NCI-H524 (cell line): ENCODE measurements around the gene LILRB5.
"Not testable (repeated sequence)": the region's sequence is repeated elsewhere in the genome, so short reads cannot be mapped to it uniquely, and the experiment has no call there.

Experiments
- DNase-seq, 2 experiments: peaks; one replicate each; lab custom pipeline; 2025; lab: John Stamatoyannopoulos, UW

LILRB5 gene

DNA sequence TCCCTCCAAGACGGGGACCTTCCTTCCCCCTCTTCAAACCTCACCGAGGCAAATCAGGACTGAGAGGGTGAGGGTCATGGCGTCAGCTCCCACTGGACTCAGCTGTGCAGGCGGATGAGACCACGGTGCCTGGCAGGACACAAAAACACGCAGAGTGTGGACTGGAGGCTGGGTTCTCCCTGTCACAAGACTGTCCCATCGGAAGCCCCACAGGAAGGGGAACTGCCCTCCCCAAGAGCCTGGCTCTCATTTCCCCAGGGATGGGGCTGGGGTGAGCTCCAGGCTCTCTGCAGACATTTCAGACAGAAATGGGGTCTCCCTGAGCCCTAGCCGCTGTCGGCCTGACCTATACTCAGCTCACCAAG lies at the start of gene LILRB5:
Gene LILRB5, minus strand, starts transcription at position 158 of the 365 bp plus-strand sequence. Its CDS starts 80 bp downstream, at position 78.
- no peak for DNase-seq

DNA sequence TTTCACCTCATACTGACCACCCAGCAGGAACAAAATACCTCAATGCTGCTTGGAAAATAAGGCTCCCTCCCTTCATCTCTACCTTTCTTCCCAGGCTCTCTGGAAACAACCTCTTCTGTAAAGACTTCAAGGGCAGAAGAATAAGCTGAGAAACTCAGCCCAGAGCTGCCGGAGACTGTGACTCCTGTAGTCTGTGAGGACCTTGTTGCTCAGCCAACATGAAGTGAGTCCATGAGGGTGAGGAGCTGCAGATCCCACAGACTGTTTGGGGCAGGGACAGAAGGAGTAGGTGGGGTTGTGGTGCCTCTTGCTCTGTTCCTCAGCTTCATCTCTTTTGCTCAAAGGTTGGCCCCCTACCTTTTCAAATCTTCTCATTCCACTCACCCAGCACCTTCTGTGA lies 48.1 kb upstream of the LILRB5 start:
- no peak for DNase-seq

DNA sequence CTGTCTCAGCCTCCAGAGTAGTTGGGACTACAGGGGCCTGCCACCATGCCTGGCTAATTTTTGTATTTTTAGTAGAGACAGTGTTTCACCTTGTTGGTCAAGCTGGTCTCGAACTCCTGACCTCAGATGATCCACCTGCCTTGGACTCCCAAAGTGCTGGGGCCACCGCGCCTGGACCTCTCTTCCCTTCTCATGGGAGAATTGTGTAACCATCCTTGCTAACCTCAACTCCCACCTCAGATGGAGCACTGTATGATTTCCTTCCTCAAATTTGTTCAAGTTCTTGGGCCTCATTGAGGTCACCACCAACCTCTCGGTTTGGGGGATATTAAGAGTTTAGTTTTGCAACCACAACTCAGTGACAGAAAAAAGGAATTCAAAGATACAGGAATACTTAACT lies 45.2 kb upstream of the LILRB5 start:
- no peak for DNase-seq

- DNase-seq, result no peak
Measured at GRCh38 chr19:54299515-54299914, 42.4 kb upstream of the LILRB5 start.

- no peak for DNase-seq
Measured at GRCh38 chr19:54299126-54299498, 42.0 kb upstream of the LILRB5 start.

DNA sequence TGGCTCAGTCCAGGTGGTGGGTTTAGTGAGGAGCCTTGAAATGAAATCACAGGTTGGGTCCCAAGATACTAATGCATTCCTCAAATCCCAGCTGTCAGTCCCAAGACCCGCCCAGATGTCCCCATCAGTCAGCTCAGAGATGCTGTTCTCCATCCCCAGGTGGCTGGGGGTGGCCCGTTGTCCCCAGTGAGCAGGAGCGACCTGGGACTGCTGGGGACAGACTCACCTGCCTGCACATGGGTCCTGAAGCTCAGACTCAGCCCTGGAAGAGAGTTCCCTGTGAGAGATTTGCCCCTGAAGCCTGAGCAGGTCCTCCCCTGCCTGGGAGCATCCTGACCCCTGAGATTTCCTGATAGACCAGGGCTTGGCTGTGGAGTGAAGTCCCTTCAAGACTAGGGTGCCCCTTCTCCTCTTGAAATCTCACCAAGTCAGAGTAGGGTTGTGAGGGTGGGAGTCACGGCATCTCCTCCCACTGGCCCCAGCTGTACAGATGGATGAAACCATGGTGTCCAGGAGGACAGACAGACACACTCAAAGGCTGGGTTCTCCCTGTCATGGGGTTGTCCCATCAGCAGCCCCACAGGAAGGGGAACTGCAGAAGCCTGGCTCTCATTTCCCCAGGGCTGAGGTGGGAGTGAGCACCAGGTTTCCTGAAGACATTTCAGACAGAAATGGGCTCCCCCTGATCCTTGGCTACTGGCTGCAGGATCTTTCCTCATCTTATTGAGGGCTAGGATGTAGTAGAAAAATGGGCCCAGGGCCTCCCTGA lies 41.5 kb upstream of the LILRB5 start:
- DNase-seq, result no peak

- DNase-seq, result no peak
Measured at GRCh38 chr19:54297759-54298305, 40.8 kb upstream of the LILRB5 start.

- no peak for DNase-seq
Measured at GRCh38 chr19:54294539-54294938, 37.5 kb upstream of the LILRB5 start.

- DNase-seq, result not testable (repeated sequence)
Measured at GRCh38 chr19:54289160-54289559, 32.1 kb upstream of the LILRB5 start.

DNA sequence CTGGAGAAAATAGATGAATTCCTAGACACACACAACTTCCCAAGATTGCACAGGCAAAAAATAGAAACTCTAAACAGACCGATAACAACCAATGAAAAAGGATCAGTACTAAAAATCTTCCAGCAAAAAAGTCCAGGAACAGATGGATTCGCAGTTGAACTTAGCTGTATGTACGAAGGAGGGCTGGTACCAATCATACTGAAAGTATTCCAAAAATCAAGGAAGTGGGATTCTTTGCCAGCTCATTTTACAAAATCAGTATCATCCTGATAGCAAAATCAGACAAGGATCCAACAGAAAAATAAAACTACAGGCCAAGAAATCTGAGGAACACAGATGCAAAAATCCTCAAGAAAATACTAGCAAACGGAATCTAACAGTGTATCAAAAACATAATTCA lies 30.4 kb upstream of the LILRB5 start:
- DNase-seq, result no peak

DNA sequence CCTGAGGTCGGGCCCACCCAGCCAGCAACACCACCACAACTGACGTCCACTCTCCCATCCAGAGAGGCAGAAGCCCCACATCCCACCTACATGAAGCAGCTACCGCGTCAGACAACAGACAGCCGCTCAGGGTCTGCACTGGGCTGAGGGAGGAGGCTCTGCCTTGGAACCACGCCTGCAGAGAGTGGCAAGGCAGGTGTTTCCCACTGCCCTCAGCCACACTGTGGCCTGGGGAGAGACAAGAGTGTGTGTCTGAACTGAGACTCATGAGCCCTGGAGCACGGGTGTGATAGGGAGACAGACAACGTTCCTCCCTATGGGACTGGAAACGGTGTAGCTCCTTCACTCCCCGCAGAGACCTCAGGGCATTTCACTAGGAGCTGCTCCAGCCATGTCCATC lies 29.2 kb upstream of the LILRB5 start:
- not testable (repeated sequence) for DNase-seq

DNA sequence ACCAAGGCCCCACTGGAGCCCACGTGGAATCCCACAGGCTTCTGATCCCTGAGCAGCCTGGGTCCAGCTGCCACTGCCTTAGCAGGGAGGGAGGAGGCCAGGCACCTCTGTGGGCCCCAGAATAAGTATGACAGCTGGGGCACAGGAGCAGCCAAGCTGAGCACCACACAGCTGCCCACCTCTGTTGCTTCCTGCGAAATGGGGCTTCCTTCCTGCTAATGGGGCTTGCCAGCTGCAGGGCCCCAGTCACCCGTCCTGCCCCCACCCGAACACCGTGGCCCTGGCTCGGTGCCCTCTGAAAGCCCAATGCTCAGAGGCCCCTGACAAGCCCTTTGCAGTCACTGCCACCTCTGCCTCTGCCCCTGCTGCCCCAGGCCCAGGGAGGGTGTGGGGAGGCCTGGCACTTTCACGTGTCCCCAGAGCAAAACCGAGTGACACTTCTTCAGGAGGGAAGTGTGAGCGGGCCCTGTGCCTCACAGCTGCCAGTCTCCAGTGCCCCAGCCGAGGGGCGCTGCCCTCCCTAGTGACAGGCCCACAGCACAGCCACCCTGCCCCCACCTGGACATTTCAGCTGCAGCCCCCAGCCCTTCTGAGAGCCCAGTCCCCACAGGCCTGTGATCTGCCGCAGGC lies 28.5 kb upstream of the LILRB5 start:
- DNase-seq, result not testable (repeated sequence)

- DNase-seq, result no peak
Measured at GRCh38 chr19:54282686-54283470, 25.8 kb upstream of the LILRB5 start.

DNA sequence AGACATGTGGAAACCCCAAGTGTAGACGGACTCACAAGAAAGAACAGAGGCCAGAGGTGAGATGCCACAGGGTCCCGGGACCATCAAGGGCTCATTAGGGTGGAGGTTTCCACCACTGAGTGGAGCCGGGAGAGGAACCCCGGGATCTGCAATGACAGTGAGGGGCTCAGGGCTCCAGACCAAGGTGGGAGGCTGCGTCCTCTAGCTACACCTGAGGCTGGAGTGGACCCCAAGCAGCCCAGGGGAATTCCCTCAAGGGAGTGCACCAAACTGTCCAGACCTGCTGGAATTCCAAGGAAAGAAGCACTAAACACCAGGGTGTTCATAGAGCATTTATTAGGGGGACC lies 24.6 kb upstream of the LILRB5 start:
- not testable (repeated sequence) for DNase-seq

- DNase-seq, result no peak
Measured at GRCh38 chr19:54281007-54281728, 24.1 kb upstream of the LILRB5 start, which contains the start of gene LILRB2. Gene LILRB2, minus strand, starts transcription at chr19:54281110. Its CDS starts 614 bp downstream, at chr19:54280496.

DNA sequence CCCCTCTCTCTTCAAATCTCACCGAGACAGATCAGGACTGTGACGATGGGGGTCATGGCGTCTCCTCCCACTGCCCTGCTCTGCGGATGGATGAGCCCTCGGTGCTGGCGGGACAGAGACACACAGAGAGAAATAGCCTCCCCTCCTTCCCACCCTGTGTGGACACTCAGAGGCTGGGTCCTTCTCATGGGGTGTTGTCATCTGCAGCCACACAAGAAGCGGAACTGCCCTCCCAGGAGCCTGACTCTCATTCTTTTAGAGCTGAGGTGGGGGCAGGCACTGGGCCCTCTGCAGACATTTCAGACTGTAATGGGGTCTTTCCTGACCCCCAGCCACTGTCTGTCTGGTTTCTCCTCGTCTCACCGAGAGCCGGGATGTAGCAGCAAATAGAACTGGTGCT lies 23.4 kb upstream of the LILRB5 start:
- not testable (repeated sequence) for DNase-seq

GRCh38 chr19:54280025-54280424 lies 23.0 kb upstream of the LILRB5 start:
- not testable (repeated sequence) for DNase-seq

DNA sequence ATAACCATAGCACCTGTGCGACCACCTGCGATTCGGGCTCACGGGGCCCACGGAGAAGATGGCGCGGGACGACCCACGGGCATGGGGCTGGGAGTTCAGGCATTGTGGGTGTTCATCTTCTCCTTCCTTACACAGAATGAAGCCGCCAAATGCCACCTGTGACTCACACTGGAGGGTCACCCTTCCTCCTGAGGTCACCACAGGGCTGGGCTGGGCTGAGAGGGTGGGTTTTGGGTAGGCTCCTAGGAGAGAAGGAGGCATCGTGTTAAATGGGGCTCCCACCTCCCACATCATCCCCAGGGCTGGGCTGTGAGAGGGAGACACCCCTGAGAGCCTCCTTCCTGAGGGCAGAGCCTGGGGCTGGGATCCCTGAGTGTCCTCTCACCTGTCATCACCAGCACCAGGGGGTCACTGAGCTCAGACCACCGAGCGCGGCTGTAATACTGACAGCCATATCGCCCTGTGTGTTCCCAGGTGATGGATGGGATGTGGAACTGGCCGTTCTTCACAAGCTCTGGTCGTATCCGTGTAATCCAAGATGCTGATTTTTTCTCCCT lies 22.4 kb upstream of the LILRB5 start:
- DNase-seq, result no peak

- DNase-seq, result not testable (repeated sequence)
Measured at GRCh38 chr19:54278571-54279195, 21.6 kb upstream of the LILRB5 start.

GRCh38 chr19:54278056-54278455 lies 21.0 kb upstream of the LILRB5 start:
- DNase-seq, result not testable (repeated sequence)

DNA sequence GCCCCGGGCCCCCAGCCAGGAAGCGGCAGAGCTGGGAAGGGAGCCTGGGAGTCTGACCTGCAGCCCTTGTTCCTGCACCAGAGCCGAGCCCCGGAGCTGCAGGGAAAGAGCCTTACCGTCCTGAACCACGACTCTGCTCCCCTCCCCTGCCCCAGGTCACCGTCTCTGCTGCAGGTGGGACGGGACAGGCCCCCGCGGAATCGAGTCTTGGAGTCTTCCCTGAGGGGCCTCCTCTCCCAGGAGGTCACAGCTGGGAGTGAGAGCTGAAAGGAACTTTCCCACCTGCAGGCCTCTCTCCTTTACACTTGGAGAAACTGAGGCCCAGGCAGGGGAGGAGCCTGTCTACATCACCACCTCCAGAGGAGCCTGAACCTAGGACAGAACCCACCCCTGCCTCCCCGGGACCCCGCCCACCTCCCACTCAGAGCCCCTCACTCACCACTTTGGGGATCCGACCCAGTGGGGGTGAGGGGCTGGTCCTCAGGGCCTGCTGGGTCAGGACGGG lies 20.1 kb upstream of the LILRB5 start:
- DNase-seq, result not testable (repeated sequence)
